Measurements from ENCODE around the gene LITAFD. TPM values are rescaled to one million over a fixed set of nuclear protein-coding genes. Genes with fewer than 3 reads are reported as not detected.

The LITAFD gene
- total and polyA plus RNA-seq, 2 experiments from 2014 or later: not detected

GRCh38 chr16:8848939-8849391, 33.2 kb upstream of the LITAFD start:
- peaks cover 41% of the 10 kb centered on the region for H3F3A ChIP-seq (replicated peaks; ENCODE audit: low read depth)
- no peak overlapping the region for H2AFZ ChIP-seq
- peaks cover 49% of the 10 kb centered on the region for H3K4me1 Mint-ChIP-seq
- no peak overlapping the region; the same call in 2 of the 3 replicates for H3K4me3 Mint-ChIP-seq
- H3K36me3 ChIP-seq (ENCODE audit: insufficient read depth): peaks cover 15% of the 10 kb centered on the region; the same call in 1 of the 2 replicates
- DNase-seq (ENCODE audit: low spot score) (no peak), ATAC-seq (no peak; the same call in 2 of the 3 replicates)
- peak overlapping the region; percentile 88 for H3K27ac Mint-ChIP-seq
- H3K27me3 ChIP-seq (ENCODE audit: insufficient read depth): no peaks in the 10 kb centered on the region
- peaks cover 36% of the 10 kb centered on the region for H3K27me3 Mint-ChIP-seq (ENCODE audit: insufficient read depth, low read depth, poor library complexity)
- H3K79me2 ChIP-seq (replicated peaks; ENCODE audit: insufficient read depth): peaks cover 18% of the 10 kb centered on the region
- peaks cover 64% of the 10 kb centered on the region for H3K36me3 Mint-ChIP-seq (ENCODE audit: low read depth)
- peaks cover 3% of the 10 kb centered on the region; the same call in 1 of the 3 replicates for H3K9me3 Mint-ChIP-seq
- TF ChIP-seq ZNF114 (CRISPR knock-in tag; IDR thresholded peaks at IDR 0.05): no peak
- peak; percentile 36; the same call in 1 of the 2 replicates for TF ChIP-seq POLR2AphosphoS5 (IDR thresholded peaks at IDR 0.05; ENCODE audit: low read depth)
- peaks cover 28% of the 10 kb centered on the region for H3K4me1 ChIP-seq (ENCODE audit: insufficient read depth)
- no peaks in the 10 kb centered on the region for H3K9me2 ChIP-seq (ENCODE audit: insufficient read depth)
- H3K4me2 ChIP-seq: peak overlapping the region; percentile 48
- peak overlapping the region; percentile 84 for H3K27ac ChIP-seq (ENCODE audit: low read depth)
- H3K4me3 ChIP-seq: no peak overlapping the region
- H4K20me1 ChIP-seq (replicated peaks; ENCODE audit: insufficient read depth): peaks cover 3% of the 10 kb centered on the region; the same call in 1 of the 2 replicates

DNA sequence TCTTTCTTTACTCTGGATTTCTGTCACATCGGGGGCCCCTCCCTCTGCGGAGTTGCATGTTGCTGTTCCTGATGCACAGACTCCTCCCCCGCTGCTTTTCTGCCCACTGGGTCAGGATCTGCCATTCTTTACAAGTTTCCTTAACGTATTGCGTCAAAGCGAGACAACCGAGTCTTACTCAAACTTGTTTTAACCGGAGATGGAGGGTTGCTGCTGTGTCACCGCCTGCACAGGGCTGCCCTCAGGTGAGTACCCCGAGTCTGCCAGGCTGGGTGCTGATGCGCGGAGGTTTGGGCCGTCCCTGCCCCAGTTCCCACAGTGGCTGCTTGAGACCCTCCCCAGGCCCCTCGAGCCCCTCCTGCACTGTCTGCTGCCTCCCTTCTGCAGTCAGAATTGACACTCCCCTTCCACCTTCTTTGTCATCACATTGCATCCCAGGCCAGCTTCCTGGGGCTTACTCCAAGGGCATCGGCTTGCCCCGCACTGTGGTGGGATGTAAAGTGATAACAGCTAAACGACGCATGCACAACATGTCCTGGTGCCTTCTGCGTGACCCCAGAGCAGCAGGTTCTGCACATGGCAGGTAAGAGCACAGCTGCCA, 32.6 kb upstream of the LITAFD start:
- Mint-ChIP-seq H3K9me3 (peaks cover 3% of the 10 kb centered on the region; the same call in 1 of the 3 replicates), H3K27me3 (ENCODE audit: insufficient read depth, low read depth, poor library complexity) (peaks cover 36% of the 10 kb centered on the region), H3K27ac (peak overlapping the region; percentile 88), H3K4me1 (peaks cover 45% of the 10 kb centered on the region), H3K36me3 (ENCODE audit: low read depth) (peaks cover 69% of the 10 kb centered on the region), H3K4me3 (no peak overlapping the region; the same call in 2 of the 3 replicates)
- Histone ChIP-seq H3K4me2 (peak overlapping the region; percentile 48), H3F3A (replicated peaks; ENCODE audit: low read depth) (peaks cover 45% of the 10 kb centered on the region), H2AFZ (no peak overlapping the region), H3K79me2 (replicated peaks; ENCODE audit: insufficient read depth) (peaks cover 16% of the 10 kb centered on the region), H3K9me2 (ENCODE audit: insufficient read depth) (no peaks in the 10 kb centered on the region), H3K4me1 (ENCODE audit: insufficient read depth) (peaks cover 26% of the 10 kb centered on the region), H3K27me3 (ENCODE audit: insufficient read depth) (no peaks in the 10 kb centered on the region), H3K36me3 (ENCODE audit: insufficient read depth) (peaks cover 15% of the 10 kb centered on the region; the same call in 1 of the 2 replicates), H3K27ac (ENCODE audit: low read depth) (peak overlapping the region; percentile 84), H4K20me1 (replicated peaks; ENCODE audit: insufficient read depth) (peaks cover 1% of the 10 kb centered on the region; the same call in 1 of the 2 replicates), H3K4me3 (no peak overlapping the region)
- DNase-seq (ENCODE audit: low spot score) (no peak), ATAC-seq (peak; percentile 8)
- TF ChIP-seq CTCF (conservative IDR thresholded peaks at IDR 0.05; ENCODE audit: low read depth in 2 of 2): no peak
- no peak for TF ChIP-seq STAT1 (IDR thresholded peaks at IDR 0.05; ENCODE audit: unreplicated experiment)
- no peak for TF ChIP-seq NANOG (IDR thresholded peaks at IDR 0.05; ENCODE audit: borderline replicate concordance)
- no peak for TF ChIP-seq POLR2AphosphoS5 (IDR thresholded peaks at IDR 0.05; ENCODE audit: low read depth)
- TF ChIP-seq EZH2 (IDR thresholded peaks at IDR 0.05; ENCODE audit: low read depth, unreplicated experiment): no peak
- no peak for TF ChIP-seq ZNF331 (CRISPR knock-in tag; IDR thresholded peaks at IDR 0.05; ENCODE audit: low read depth)
- no peak for TF ChIP-seq CREB1 (CRISPR knock-in tag; IDR thresholded peaks at IDR 0.05; ENCODE audit: low read depth)
- TF ChIP-seq REST (IDR thresholded peaks at IDR 0.05; ENCODE audit: unreplicated experiment): no peak

Data from GM23338 (cell line).